Thoracic aorta (tissue), 2 donors: ENCODE data around the gene NUTF2. TPM values are rescaled to one million over a fixed set of nuclear protein-coding genes. Genes with fewer than 3 reads are reported as not detected.

Source experiments
- ATAC-seq: fragments of 150-250 bp; one replicate; pipeline ENCODE4 v1.8.0; 2017; ENCODE audit warnings: low read depth; ENCODE audit not compliant: insufficient number of reproducible peaks, low FRiP score
- DNase-seq: peaks from one replicate; pipeline ENCODE4 v3.0.0-alpha.2; 2020; ENCODE audit warnings: low spot score
- H3K27ac ChIP-seq, 2 donors: fragments of 200-600 bp; sonication (generic); 1 replicate in 1 of 2; 2 replicates in 1 of 2; pipeline ENCODE4 v1.5.1; 2016; ENCODE audit warnings: mild to moderate bottlenecking in 2 of 2, moderate library complexity in 2 of 2
- H3K27me3 ChIP-seq: fragments of 200-600 bp; sonication (generic); replicated peaks from 2 replicates; pipeline ENCODE4 v1.6.0; 2016; ENCODE audit warnings: mild to moderate bottlenecking; ENCODE audit not compliant: insufficient read depth
- H3K36me3 ChIP-seq: fragments of 200-600 bp; sonication (generic); one replicate; pipeline ENCODE4 v1.5.1; 2016
- H3K4me1 ChIP-seq, 2 donors: fragments of 200-600 bp; sonication (generic); 1 replicate in 1 of 2; 2 replicates in 1 of 2; pipeline versions ENCODE4 v1.5.1 to v1.6.0; 2016; ENCODE audit warnings: low read depth in 2 of 2, mild to moderate bottlenecking in 1 of 2; ENCODE audit not compliant: control insufficient read depth in 1 of 2
- H3K4me3 ChIP-seq: fragments of 200-600 bp; sonication (generic); 2 replicates; pipeline ENCODE4 v1.5.1; 2016; ENCODE audit warnings: mild to moderate bottlenecking
- H3K9me3 ChIP-seq: fragments of 200-600 bp; sonication (generic); 2 replicates; pipeline ENCODE4 v1.5.1; 2016
- CTCF ChIP-seq: fragments of 200-600 bp; sonication (generic); IDR thresholded peaks from one replicate; pipeline ENCODE4 v1.5.1; 2019; ENCODE audit warnings: antibody characterized with exemption
- total RNA-seq, 2 donors: library from RNA; depleted of rRNA; stranded (reverse); fragments of >200 nt; gene quantifications; one replicate each; pipeline versions ENCODE4 v1.1.0 to v1.2.3, GENCODE V29; 2016

The NUTF2 gene
- total RNA-seq, 2 donors from 2014 or later: 79.0 to 172 TPM

GRCh38 chr16:67865318-67865717 is 18.6 kb downstream of the NUTF2 start:
- Histone ChIP-seq H3K27me3 (no peaks in the 10 kb centered on the region), H3K4me1 (peaks cover 34 to 62% of the 10 kb centered on the region in 2 donors), H3K36me3 (peaks cover 18% of the 10 kb centered on the region), H3K27ac (peak overlapping the region in 1 of 2 donors; percentile 83), H3K9me3 (no peaks in the 10 kb centered on the region), H3K4me3 (no peak overlapping the region)
- TF ChIP-seq CTCF: no peak
- no peak for ATAC-seq
- DNase-seq: no peak

- Histone ChIP-seq H3K27ac (peak overlapping the region in 1 of 2 donors; percentile 65), H3K9me3 (no peaks in the 10 kb centered on the region), H3K27me3 (no peaks in the 10 kb centered on the region), H3K36me3 (peaks cover 18% of the 10 kb centered on the region), H3K4me3 (no peak overlapping the region), H3K4me1 (peaks cover 22 to 43% of the 10 kb centered on the region in 2 donors)
- DNase-seq (no peak), ATAC-seq (no peak)
- no peak for TF ChIP-seq CTCF
These were observed 21.6 kb downstream of the NUTF2 start for GRCh38 chr16:67868290-67868689.

- H3K9me3 ChIP-seq: no peaks in the 10 kb centered on the region
- no peak overlapping the region for H3K4me3 ChIP-seq
- no peak for TF ChIP-seq CTCF
- DNase-seq: no peak
- peak overlapping the region in 1 of 2 donors; percentile 65 for H3K27ac ChIP-seq
- peaks cover 18% of the 10 kb centered on the region for H3K36me3 ChIP-seq
- no peaks in the 10 kb centered on the region for H3K27me3 ChIP-seq
- no peak for ATAC-seq
- H3K4me1 ChIP-seq: peaks cover 25 to 41% of the 10 kb centered on the region in 2 donors
These were observed 22.9 kb downstream of the NUTF2 start for GRCh38 chr16:67869653-67870052.

- H3K36me3 ChIP-seq: peaks cover 22% of the 10 kb centered on the region
- no peak overlapping the region for H3K4me3 ChIP-seq
- peaks cover 31 to 46% of the 10 kb centered on the region in 2 donors for H3K4me1 ChIP-seq
- peak overlapping the region in 1 of 2 donors; percentile 71 for H3K27ac ChIP-seq
- no peak for ATAC-seq
- no peaks in the 10 kb centered on the region for H3K9me3 ChIP-seq
- no peak for DNase-seq
- no peaks in the 10 kb centered on the region for H3K27me3 ChIP-seq
- no peak for TF ChIP-seq CTCF
These were observed 24.5 kb downstream of the NUTF2 start for GRCh38 chr16:67871256-67871655.

- ATAC-seq (no peak), DNase-seq (no peak)
- Histone ChIP-seq H3K36me3 (peaks cover 23% of the 10 kb centered on the region), H3K4me3 (peak overlapping the region; percentile 95), H3K27ac (peak overlapping the region; percentile 71 to 79), H3K27me3 (no peaks in the 10 kb centered on the region), H3K4me1 (peaks cover 31 to 46% of the 10 kb centered on the region in 2 donors), H3K9me3 (no peaks in the 10 kb centered on the region)
- no peak for TF ChIP-seq CTCF
These were observed 25.4 kb downstream of the NUTF2 start for GRCh38 chr16:67872131-67872630.
